ENCODE data around the gene MGLL.

Gene MGLL

GRCh38 chr3:127820826-127821313 is 1.4 kb downstream of the MGLL start:
- peaks cover 4% of the 10 kb centered on the region for H3K4me1 ChIP-seq
- no peak overlapping the region for H3K9ac ChIP-seq
- H3K4me3 ChIP-seq (ENCODE audit: low read depth, low read length) = no peak overlapping the region
- peak overlapping the region; percentile 22 for H3K4me2 ChIP-seq (ENCODE audit: low read length)
- no peak overlapping the region for H2AFZ ChIP-seq
- TF ChIP-seq CTCF (IDR thresholded peaks at IDR 0.05) = no peak
- H3K27ac ChIP-seq = peak overlapping the region; percentile 26
- H3K79me2 ChIP-seq = no peaks in the 10 kb centered on the region
- no peaks in the 10 kb centered on the region for H3K9me3 ChIP-seq (ENCODE audit: control insufficient read depth, low read length)
- H3K27me3 ChIP-seq (ENCODE audit: control insufficient read depth, insufficient read depth, low read length) = no peaks in the 10 kb centered on the region
- H3K36me3 ChIP-seq (ENCODE audit: control insufficient read depth, insufficient read depth, low read length) = no peaks in the 10 kb centered on the region

GRCh38 chr3:127820221-127820825 is 2.0 kb downstream of the MGLL start:
- Histone ChIP-seq H3K27ac (peak overlapping the region; percentile 26), H3K4me1 (peaks cover 4% of the 10 kb centered on the region), H3K79me2 (no peaks in the 10 kb centered on the region), H3K27me3 (ENCODE audit: control insufficient read depth, insufficient read depth, low read length) (no peaks in the 10 kb centered on the region), H2AFZ (peak overlapping the region; percentile 39), H3K4me3 (ENCODE audit: low read depth, low read length) (no peak overlapping the region), H3K4me2 (ENCODE audit: low read length) (peak overlapping the region; percentile 22), H3K9me3 (ENCODE audit: control insufficient read depth, low read length) (no peaks in the 10 kb centered on the region), H3K9ac (no peak overlapping the region), H3K36me3 (ENCODE audit: control insufficient read depth, insufficient read depth, low read length) (no peaks in the 10 kb centered on the region)
- no peak for TF ChIP-seq CTCF (IDR thresholded peaks at IDR 0.05)

GRCh38 chr3:127819656-127820055 is 2.7 kb downstream of the MGLL start:
- Histone ChIP-seq H3K9ac (no peak overlapping the region), H2AFZ (peak overlapping the region; percentile 39), H3K36me3 (ENCODE audit: control insufficient read depth, insufficient read depth, low read length) (no peaks in the 10 kb centered on the region), H3K27me3 (ENCODE audit: control insufficient read depth, insufficient read depth, low read length) (no peaks in the 10 kb centered on the region), H3K4me3 (ENCODE audit: low read depth, low read length) (no peak overlapping the region), H3K27ac (no peak overlapping the region), H3K4me2 (ENCODE audit: low read length) (no peak overlapping the region), H3K9me3 (ENCODE audit: control insufficient read depth, low read length) (no peaks in the 10 kb centered on the region), H3K79me2 (no peaks in the 10 kb centered on the region), H3K4me1 (peaks cover 4% of the 10 kb centered on the region)
- TF ChIP-seq CTCF (IDR thresholded peaks at IDR 0.05) = no peak

- no peak overlapping the region for H3K9ac ChIP-seq
- H3K27me3 ChIP-seq (ENCODE audit: control insufficient read depth, insufficient read depth, low read length) = no peaks in the 10 kb centered on the region
- H3K36me3 ChIP-seq (ENCODE audit: control insufficient read depth, insufficient read depth, low read length) = no peaks in the 10 kb centered on the region
- no peak overlapping the region for H3K4me2 ChIP-seq (ENCODE audit: low read length)
- no peak for TF ChIP-seq CTCF (IDR thresholded peaks at IDR 0.05)
- H2AFZ ChIP-seq = no peak overlapping the region
- H3K9me3 ChIP-seq (ENCODE audit: control insufficient read depth, low read length) = no peaks in the 10 kb centered on the region
- H3K27ac ChIP-seq = no peak overlapping the region
- H3K79me2 ChIP-seq = no peaks in the 10 kb centered on the region
- H3K4me3 ChIP-seq (ENCODE audit: low read depth, low read length) = no peak overlapping the region
- H3K4me1 ChIP-seq = peaks cover 4% of the 10 kb centered on the region
Observed at GRCh38 chr3:127819086-127819485, 3.2 kb downstream of the MGLL start.

- Histone ChIP-seq H2AFZ (no peak overlapping the region), H3K27ac (no peak overlapping the region), H3K9me3 (ENCODE audit: control insufficient read depth, low read length) (no peaks in the 10 kb centered on the region), H3K4me2 (ENCODE audit: low read length) (no peak overlapping the region), H3K27me3 (ENCODE audit: control insufficient read depth, insufficient read depth, low read length) (no peaks in the 10 kb centered on the region), H3K79me2 (no peaks in the 10 kb centered on the region), H3K36me3 (ENCODE audit: control insufficient read depth, insufficient read depth, low read length) (no peaks in the 10 kb centered on the region), H3K4me1 (peaks cover 4% of the 10 kb centered on the region), H3K4me3 (ENCODE audit: low read depth, low read length) (no peak overlapping the region), H3K9ac (no peak overlapping the region)
- TF ChIP-seq CTCF (IDR thresholded peaks at IDR 0.05) = no peak
Observed at GRCh38 chr3:127817406-127817841, 4.9 kb downstream of the MGLL start.
